Effector memory CD8-positive, alpha-beta T cell (primary cell): Measurements from ENCODE around the gene TMEM53.
"Not testable (repeated sequence)": the region's sequence is repeated elsewhere in the genome, so short reads cannot be mapped to it uniquely, and the experiment has no call there.

Source experiments
- ATAC-seq: fragments of 150-1000 bp; cut with Tn5 transposase; replicated peaks from 2 replicates; pipeline ENCODE4 v1.10.0; 2021; ENCODE audit warnings: mild to moderate bottlenecking, moderate library complexity
- DNase-seq, 3 experiments: peaks; one replicate each; pipeline ENCODE4 v3.0.0; 2021
- H3K27ac Mint-ChIP-seq, 2 donors: one replicate each; pipeline ENCODE4 v1.8.0; 2022; ENCODE audit warnings: mild to moderate bottlenecking in 2 of 2, mixed read lengths in 2 of 2, moderate library complexity in 2 of 2
- H3K27me3 Mint-ChIP-seq, 2 donors: one replicate each; pipeline ENCODE4 v1.8.0; 2022; ENCODE audit warnings: mixed read lengths in 2 of 2
- H3K36me3 Mint-ChIP-seq: one replicate; pipeline ENCODE4 v1.8.0; 2022; ENCODE audit warnings: mild to moderate bottlenecking, moderate library complexity, mixed read lengths; ENCODE audit not compliant: insufficient read depth
- H3K4me1 Mint-ChIP-seq, 2 donors: one replicate each; pipeline ENCODE4 v1.8.0; 2022; ENCODE audit warnings: low read depth in 2 of 2, mixed read lengths in 2 of 2
- H3K4me3 Mint-ChIP-seq, 2 donors: one replicate each; pipeline ENCODE4 v1.8.0; 2022; ENCODE audit warnings: mild to moderate bottlenecking in 2 of 2, mixed read lengths in 2 of 2, moderate library complexity in 2 of 2
- H3K9me3 Mint-ChIP-seq, 2 donors: one replicate each; pipeline ENCODE4 v1.8.0; 2022; ENCODE audit warnings: mixed read lengths in 2 of 2

Gene TMEM53

GRCh38 chr1:44707959-44708831 lies 33.9 kb upstream of the TMEM53 start:
- Mint-ChIP-seq H3K27me3 (peaks cover 0 to 10% of the 10 kb centered on the region in 2 donors), H3K4me1 (peaks cover 3 to 4% of the 10 kb centered on the region in 2 donors), H3K36me3 (no peaks in the 10 kb centered on the region), H3K4me3 (peak overlapping the region; percentile 1 to 54), H3K9me3 (no peaks in the 10 kb centered on the region), H3K27ac (no peak overlapping the region)
- ATAC-seq: peak; percentile 83
- peak; percentile 25 to 38 (median 31) for DNase-seq

DNA sequence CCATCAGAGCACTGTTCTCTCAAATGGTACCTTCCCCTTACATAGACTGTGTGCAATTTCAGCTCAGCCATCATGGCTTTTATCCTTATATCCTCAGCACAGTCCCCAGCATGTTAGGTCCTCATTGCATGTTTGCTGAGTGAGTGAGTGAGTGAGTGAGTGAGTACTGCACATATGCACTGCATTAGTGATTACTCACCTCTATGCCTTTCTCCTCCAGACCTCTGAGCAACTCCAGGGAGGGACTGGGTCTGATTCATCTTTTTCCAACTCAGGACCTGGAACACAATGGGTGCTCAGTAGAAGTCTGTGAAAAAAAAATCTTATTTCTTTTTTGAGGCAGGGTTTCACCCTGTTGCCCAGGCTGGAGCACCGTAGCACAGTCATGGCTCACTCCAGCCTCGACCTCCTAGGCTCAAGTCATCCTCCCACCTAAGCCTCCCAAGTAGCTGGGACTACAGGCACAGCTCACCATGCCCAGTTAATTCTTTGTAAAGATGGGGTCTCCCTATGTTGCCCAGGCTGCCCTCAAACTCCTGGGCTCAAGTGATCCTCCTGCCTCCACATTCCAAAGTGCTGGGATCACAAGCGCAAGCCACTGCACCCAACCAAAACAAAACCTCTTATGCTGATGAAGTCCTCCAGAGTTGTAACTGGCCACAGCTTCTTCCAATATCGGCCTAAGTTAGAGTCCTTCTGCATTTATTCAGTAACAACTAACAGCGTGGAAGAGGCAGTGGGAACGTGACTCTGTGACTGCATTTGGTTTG lies 33.0 kb upstream of the TMEM53 start:
- DNase-seq (no peak), ATAC-seq (no peak)
- no peak overlapping the region for H3K4me3 Mint-ChIP-seq
- H3K9me3 Mint-ChIP-seq: no peaks in the 10 kb centered on the region
- peaks cover 3 to 4% of the 10 kb centered on the region in 2 donors for H3K4me1 Mint-ChIP-seq
- H3K27ac Mint-ChIP-seq: no peak overlapping the region
- peaks cover 0 to 10% of the 10 kb centered on the region in 2 donors for H3K27me3 Mint-ChIP-seq
- H3K36me3 Mint-ChIP-seq: no peaks in the 10 kb centered on the region

DNA sequence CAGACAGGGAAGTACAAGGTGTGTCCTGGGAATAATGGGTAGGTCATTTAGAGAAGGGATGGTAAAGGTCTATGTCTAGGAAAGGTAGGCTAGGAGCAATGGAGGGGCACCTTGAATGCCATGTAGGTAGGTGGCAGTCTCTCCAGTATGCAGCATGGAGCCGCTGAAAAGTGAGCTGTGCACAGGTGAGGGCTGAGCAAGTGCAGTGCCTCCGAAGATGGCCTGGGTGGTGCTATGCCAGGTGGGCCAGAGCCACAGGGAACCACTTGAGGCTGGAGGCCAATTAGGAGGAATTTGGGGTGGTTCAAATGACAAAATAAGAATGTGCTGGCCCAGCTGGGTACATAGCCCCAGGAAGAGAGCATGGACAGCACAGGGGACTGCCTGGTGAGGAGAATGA lies 31.7 kb upstream of the TMEM53 start:
- DNase-seq (no peak), ATAC-seq (no peak)
- H3K9me3 Mint-ChIP-seq: no peaks in the 10 kb centered on the region
- peaks cover 3 to 4% of the 10 kb centered on the region in 2 donors for H3K4me1 Mint-ChIP-seq
- no peaks in the 10 kb centered on the region for H3K36me3 Mint-ChIP-seq
- H3K27ac Mint-ChIP-seq: no peak overlapping the region
- H3K4me3 Mint-ChIP-seq: no peak overlapping the region
- H3K27me3 Mint-ChIP-seq: peaks cover 0 to 10% of the 10 kb centered on the region in 2 donors

- Mint-ChIP-seq H3K36me3 (no peaks in the 10 kb centered on the region), H3K4me3 (no peak overlapping the region), H3K27me3 (peaks cover 0 to 10% of the 10 kb centered on the region in 2 donors), H3K27ac (no peak overlapping the region), H3K9me3 (no peaks in the 10 kb centered on the region), H3K4me1 (peaks cover 3 to 4% of the 10 kb centered on the region in 2 donors)
- DNase-seq: no peak
- no peak for ATAC-seq
Measured at GRCh38 chr1:44705470-44705869, 31.2 kb upstream of the TMEM53 start.

DNA sequence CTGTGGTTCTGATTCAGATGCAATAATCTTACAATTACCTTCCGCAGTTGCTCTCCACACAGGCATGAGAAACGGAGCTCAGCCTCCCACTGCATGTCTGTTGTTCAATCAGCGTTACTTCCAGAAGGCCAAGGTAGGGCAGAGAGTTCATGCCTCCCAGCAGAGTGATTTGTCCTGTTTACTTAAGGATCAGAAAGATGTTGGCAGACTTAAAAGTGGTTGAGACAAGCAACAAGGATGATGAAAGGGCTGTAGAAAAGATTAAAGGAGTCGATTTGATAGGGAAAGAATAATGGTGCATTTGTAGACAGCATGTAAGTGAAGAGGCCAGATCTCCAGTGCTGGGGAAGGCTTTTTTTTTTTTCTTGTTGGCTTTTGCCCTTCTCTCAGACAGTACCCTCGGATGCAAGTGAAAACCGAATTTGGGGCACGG lies 26.9 kb upstream of the TMEM53 start:
- DNase-seq (no peak), ATAC-seq (no peak)
- Mint-ChIP-seq H3K9me3 (no peaks in the 10 kb centered on the region), H3K27me3 (no peaks in the 10 kb centered on the region), H3K4me1 (peaks cover 8 to 11% of the 10 kb centered on the region in 2 donors), H3K27ac (no peak overlapping the region), H3K36me3 (no peaks in the 10 kb centered on the region), H3K4me3 (no peak overlapping the region)

- Mint-ChIP-seq H3K27me3 (no peaks in the 10 kb centered on the region), H3K36me3 (no peaks in the 10 kb centered on the region), H3K4me1 (peaks cover 8 to 11% of the 10 kb centered on the region in 2 donors), H3K4me3 (no peak overlapping the region), H3K27ac (no peak overlapping the region), H3K9me3 (no peaks in the 10 kb centered on the region)
- no peak for ATAC-seq
- DNase-seq: no peak
Measured at GRCh38 chr1:44700573-44700972, 26.3 kb upstream of the TMEM53 start.

- not testable (repeated sequence) for DNase-seq, H3K4me3 Mint-ChIP-seq, H3K9me3 Mint-ChIP-seq, ATAC-seq, H3K36me3 Mint-ChIP-seq, H3K27me3 Mint-ChIP-seq, H3K27ac Mint-ChIP-seq
- peaks cover 8 to 11% of the 10 kb centered on the region in 2 donors for H3K4me1 Mint-ChIP-seq
Measured at GRCh38 chr1:44699375-44699774, 25.1 kb upstream of the TMEM53 start.

- Mint-ChIP-seq H3K36me3 (no peaks in the 10 kb centered on the region), H3K4me1 (peaks cover 8 to 11% of the 10 kb centered on the region in 2 donors), H3K27ac (peak overlapping the region in 1 of 2 donors; percentile 19), H3K9me3 (no peaks in the 10 kb centered on the region), H3K4me3 (no peak overlapping the region), H3K27me3 (peaks cover 0 to 8% of the 10 kb centered on the region in 2 donors)
- ATAC-seq (no peak), DNase-seq (no peak)
Measured at GRCh38 chr1:44698138-44698537, 23.9 kb upstream of the TMEM53 start.

- ATAC-seq: peak; percentile 99
- peak overlapping the region; percentile 36 to 43 for H3K4me3 Mint-ChIP-seq
Measured at GRCh38 chr1:44696789-44697345, 22.6 kb upstream of the TMEM53 start.

GRCh38 chr1:44696101-44696500 lies 21.8 kb upstream of the TMEM53 start:
- H3K4me1 Mint-ChIP-seq: peaks cover 8 to 11% of the 10 kb centered on the region in 2 donors
- DNase-seq: no peak
- no peaks in the 10 kb centered on the region for H3K9me3 Mint-ChIP-seq
- no peak for ATAC-seq
- no peak overlapping the region for H3K4me3 Mint-ChIP-seq
- H3K27me3 Mint-ChIP-seq: peaks cover 6 to 16% of the 10 kb centered on the region in 2 donors
- H3K36me3 Mint-ChIP-seq: no peaks in the 10 kb centered on the region
- H3K27ac Mint-ChIP-seq: no peak overlapping the region

More at GRCh38 chr1:44696789-44697345, 22.6 kb upstream of the TMEM53 start:
- H3K9me3 Mint-ChIP-seq: no peaks in the 10 kb centered on the region
- peak; percentile 26 to 35 (median 28) for DNase-seq
- peaks cover 0 to 8% of the 10 kb centered on the region in 2 donors for H3K27me3 Mint-ChIP-seq
- peak overlapping the region; percentile 19 to 88 for H3K27ac Mint-ChIP-seq
- H3K4me1 Mint-ChIP-seq: peaks cover 8 to 11% of the 10 kb centered on the region in 2 donors
- H3K36me3 Mint-ChIP-seq: no peaks in the 10 kb centered on the region

GRCh38 chr1:44695671-44696070 lies 21.4 kb upstream of the TMEM53 start:
- Mint-ChIP-seq H3K4me3 (no peak overlapping the region), H3K36me3 (no peaks in the 10 kb centered on the region), H3K4me1 (peaks cover 8 to 11% of the 10 kb centered on the region in 2 donors), H3K27ac (no peak overlapping the region), H3K27me3 (peaks cover 7 to 20% of the 10 kb centered on the region in 2 donors), H3K9me3 (no peaks in the 10 kb centered on the region)
- no peak for ATAC-seq
- no peak for DNase-seq

DNA sequence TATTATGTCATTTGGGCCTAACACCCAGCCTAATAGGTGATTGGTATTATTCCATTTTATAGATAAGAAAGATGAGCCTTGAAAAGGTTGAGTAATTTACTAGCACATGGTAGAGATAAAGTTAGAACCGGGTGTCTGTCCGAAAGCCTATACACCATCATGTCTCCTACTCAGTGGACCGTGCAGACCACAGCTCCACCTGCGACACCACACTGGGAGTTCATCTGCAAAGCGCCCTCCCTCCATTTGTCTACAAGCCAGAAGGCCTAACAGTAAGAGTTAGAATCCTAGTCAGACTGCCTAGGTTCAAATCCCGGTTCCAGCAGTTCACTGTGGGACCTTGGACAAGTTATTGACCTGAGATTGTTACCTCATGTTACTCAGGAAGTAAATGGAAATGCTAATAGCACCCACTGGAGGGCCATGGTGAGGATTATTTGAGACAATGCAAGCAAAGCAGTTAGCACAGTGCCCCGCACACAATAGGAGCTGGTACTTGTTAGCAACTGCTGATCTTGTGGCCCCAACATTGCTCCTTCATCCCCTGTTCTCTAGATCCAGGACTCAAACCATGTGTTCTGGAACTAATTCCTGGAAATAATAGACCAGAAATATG lies 20.7 kb upstream of the TMEM53 start:
- no peaks in the 10 kb centered on the region for H3K36me3 Mint-ChIP-seq
- DNase-seq: no peak
- H3K9me3 Mint-ChIP-seq: no peaks in the 10 kb centered on the region
- no peak for ATAC-seq
- H3K4me1 Mint-ChIP-seq: peaks cover 8 to 11% of the 10 kb centered on the region in 2 donors
- H3K27ac Mint-ChIP-seq: no peak overlapping the region
- no peak overlapping the region for H3K4me3 Mint-ChIP-seq
- H3K27me3 Mint-ChIP-seq: peaks cover 7 to 20% of the 10 kb centered on the region in 2 donors

GRCh38 chr1:44693900-44694299 lies 19.6 kb upstream of the TMEM53 start:
- Mint-ChIP-seq H3K4me1 (peaks cover 8 to 11% of the 10 kb centered on the region in 2 donors), H3K9me3 (no peaks in the 10 kb centered on the region), H3K27me3 (peaks cover 7 to 20% of the 10 kb centered on the region in 2 donors), H3K27ac (no peak overlapping the region), H3K4me3 (no peak overlapping the region), H3K36me3 (no peaks in the 10 kb centered on the region)
- DNase-seq (no peak), ATAC-seq (no peak)
